Stimulated activated CD4-positive, alpha-beta T cell treated with anti-CD3 and anti-CD28 coated beads, Interleukin-12 subunit alpha, Interleukin-12 subunit beta, amount 100 ng/mL, for 24 hours (primary cell): ENCODE measurements around the gene PHYHD1.

ENCODE experiments used
- DNase-seq, 2 experiments: peaks; one replicate each; pipeline ENCODE4 v3.0.0-alpha.2; 2020; ENCODE audit warnings: low read depth in 2 of 2

PHYHD1 gene

DNA sequence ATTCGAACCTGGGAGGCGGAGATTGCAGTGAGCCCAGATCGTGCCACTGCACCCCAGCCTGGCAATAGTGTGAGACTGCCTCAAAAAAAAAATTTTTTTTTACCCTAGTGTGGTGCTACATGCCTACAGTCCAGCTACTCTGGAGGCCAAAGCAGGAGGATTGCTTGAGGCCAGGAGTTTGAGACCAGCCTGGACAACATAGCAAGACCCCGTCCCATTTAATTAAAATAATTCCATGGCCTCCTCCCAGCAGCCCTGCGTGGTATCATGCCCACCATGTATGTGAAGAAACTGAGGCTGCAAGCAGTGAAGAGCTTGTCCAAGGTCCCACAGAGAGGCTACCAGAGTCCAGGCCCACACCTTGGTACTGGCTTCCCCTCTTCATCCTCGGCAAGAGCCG lies 19.4 kb upstream of the PHYHD1 start:
- DNase-seq, result no peak

DNA sequence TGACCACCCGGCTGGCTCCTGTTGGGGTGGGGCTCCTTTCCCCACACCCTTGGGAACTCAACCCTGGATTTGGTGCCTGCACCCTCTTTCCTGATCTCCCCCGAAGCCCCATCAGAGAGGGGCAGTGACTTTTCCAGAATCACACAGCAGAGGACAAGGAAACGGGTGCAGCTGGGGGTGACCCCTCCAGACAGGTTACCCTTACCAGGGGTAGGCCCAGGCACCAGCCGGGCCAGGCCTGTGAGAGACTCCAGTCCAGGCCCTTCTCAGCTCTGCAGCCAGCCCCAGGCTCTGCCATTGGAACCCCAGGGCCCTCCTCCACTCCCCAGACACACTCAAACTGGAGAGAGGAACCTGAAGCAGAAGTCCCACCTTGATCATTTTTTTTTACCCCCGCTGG lies 19.0 kb upstream of the PHYHD1 start:
- DNase-seq, result no peak

DNA sequence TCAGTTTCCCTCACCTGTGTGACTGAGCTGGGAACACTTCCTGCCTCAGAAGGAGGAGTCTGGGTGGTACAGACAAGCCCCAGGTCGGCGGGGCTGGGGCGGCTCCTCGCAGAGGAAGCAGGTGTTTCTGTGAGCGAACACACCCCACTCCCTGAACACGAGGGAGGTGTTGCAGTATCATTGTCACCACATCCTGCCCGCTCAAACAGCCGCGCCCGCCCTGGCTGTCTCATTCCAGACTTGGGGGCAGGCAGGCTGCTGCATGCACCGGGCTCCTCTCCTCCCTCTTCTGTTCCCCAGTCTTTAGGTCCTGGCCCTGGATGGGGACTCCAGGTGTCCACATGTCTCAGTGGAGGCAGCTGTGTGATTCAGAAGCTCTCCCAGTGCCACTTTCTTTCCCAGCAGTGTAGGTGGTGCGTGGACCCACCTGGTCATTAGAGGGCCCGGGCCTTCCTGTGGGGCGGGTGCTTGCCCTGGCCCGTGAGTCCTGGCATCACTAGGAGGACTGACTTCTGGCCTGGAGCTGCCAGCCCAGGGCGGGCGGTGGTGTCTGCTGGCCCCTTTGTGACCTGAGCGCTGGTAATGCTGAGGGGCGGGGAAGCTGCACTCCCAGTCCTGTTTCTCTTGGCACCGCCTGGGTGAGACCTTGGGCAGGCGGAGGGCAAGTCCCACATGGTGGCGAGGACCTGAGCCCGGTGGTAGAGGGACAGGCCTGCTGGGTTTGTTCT lies 18.3 kb upstream of the PHYHD1 start:
- peak; percentile 68 to 81 for DNase-seq

- no peak for DNase-seq
These were observed 17.7 kb upstream of the PHYHD1 start for GRCh38 chr9:128903079-128903461.

- no peak for DNase-seq
These were observed 16.7 kb upstream of the PHYHD1 start for GRCh38 chr9:128903871-128904620.

GRCh38 chr9:128905964-128906363 lies 14.8 kb upstream of the PHYHD1 start:
- no peak for DNase-seq

GRCh38 chr9:128906741-128907140 lies 14.0 kb upstream of the PHYHD1 start:
- DNase-seq, result no peak

GRCh38 chr9:128908372-128908771 lies 12.4 kb upstream of the PHYHD1 start:
- DNase-seq, result no peak

GRCh38 chr9:128909859-128910258 lies 10.9 kb upstream of the PHYHD1 start:
- no peak for DNase-seq

- DNase-seq, result no peak
These were observed 9.9 kb upstream of the PHYHD1 start for GRCh38 chr9:128910906-128911305.

GRCh38 chr9:128911529-128912035 lies 9.2 kb upstream of the PHYHD1 start:
- DNase-seq, result no peak

- DNase-seq, result no peak
These were observed 8.4 kb upstream of the PHYHD1 start for GRCh38 chr9:128912270-128912853.

DNA sequence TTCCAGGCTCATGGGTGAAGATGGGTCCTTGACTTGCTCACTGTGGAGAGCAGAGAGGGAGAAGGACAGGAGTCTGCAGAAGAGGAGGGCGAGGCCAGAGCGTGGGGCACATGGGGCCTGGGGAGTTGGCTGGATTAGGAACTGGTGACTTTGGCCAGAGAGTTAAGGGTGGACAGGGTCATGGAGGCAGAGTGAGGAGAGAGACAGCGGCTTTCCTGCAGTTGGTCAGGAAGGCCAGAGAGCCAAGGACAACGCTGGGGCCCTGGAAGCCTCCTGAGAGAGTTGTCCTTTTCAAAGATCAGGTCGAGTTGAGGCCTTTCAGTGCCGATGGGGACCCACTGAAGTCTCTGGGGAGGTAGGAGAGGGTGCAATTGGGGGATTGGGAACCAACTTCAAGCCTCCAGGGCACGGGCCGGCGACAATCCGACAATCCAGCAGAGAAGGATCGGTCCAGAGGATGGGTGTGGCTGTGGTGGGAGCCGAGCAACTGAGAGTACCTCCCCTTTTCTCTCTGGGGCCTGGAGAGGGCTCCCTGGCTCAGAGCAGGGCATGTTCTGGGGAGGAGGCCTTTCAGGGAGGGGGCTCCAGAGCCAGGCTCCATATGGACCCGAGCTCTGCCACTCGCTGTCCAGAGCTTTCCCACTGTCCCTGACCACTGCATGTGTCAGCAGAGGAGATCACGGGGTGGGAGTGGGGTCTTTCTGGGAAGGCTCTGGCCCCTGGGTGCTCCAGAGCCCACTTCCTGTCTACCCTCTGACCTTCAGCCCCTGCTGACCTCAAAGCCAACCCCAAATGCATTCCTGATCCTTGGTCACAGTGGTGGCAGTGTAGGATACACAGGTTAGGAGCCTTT lies 7.5 kb upstream of the PHYHD1 start:
- DNase-seq, result no peak

- no peak for DNase-seq
These were observed 6.6 kb upstream of the PHYHD1 start for GRCh38 chr9:128913995-128914772.

DNA sequence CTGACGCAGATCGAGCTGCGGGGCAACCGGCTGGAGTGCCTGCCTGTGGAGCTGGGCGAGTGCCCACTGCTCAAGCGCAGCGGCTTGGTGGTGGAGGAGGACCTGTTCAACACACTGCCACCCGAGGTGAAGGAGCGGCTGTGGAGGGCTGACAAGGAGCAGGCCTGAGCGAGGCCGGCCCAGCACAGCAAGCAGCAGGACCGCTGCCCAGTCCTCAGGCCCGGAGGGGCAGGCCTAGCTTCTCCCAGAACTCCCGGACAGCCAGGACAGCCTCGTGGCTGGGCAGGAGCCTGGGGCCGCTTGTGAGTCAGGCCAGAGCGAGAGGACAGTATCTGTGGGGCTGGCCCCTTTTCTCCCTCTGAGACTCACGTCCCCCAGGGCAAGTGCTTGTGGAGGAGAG lies 4.6 kb upstream of the PHYHD1 start:
- DNase-seq, result no peak

DNA sequence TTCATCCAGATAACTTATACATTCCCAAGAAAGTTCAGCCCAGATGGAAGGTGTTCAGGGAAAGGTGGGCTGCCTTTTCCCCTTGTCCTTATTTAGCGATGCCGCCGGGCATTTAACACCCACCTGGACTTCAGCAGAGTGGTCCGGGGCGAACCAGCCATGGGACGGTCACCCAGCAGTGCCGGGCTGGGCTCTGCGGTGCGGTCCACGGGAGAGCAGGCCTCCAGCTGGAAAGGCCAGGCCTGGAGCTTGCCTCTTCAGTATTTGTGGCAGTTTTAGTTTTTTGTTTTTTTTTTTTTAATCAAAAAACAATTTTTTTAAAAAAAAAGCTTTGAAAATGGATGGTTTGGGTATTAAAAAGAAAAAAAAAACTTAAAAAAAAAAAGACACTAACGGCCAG lies 4.0 kb upstream of the PHYHD1 start:
- DNase-seq, result no peak

GRCh38 chr9:128917151-128917849 lies 3.5 kb upstream of the PHYHD1 start:
- DNase-seq, result no peak

- no peak for DNase-seq
These were observed 1.9 kb upstream of the PHYHD1 start for GRCh38 chr9:128918921-128919320.

DNA sequence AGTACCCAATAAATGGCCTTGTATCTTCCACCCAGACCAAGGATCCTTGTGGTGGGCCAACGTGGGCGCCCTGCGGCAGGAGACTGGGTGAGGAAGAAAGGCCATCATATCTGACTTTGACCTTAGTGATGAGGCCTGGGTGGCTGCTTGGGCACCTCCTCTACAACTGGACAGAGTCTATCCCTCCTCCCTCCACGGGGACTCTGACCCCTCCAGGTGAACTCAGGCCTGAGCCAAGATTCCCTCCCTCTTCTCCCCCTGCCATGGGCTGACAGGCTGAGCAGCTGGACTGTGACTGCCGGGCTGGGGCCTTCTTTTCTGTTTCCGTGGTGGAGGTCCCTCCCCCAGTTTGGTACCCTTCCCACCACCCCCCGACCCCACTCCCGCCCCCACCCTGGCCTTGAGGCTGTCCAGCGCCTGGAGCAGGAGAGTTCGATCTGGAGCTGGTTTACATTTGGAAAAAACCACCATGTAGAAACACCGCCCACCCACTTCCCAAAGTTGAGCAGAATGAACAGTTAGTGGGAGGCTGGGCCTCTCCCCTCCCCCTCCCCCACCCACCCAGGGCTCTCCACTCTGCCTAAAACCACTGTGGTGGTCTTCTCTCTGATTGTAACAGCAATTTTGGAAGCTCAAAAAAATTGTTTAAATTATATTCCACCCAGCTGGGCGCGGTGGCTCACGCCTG lies 1.2 kb upstream of the PHYHD1 start:
- DNase-seq, result no peak
